Neural cell (in vitro differentiated cells): ENCODE results near the gene DDTL.

ENCODE experiments used
- CTCF ChIP-seq: fragments of 450-650 bp; IDR thresholded peaks from 2 replicates; pipeline ENCODE4 v1.5.1; 2014; ENCODE audit warnings: antibody characterized with exemption, mild to moderate bottlenecking, moderate library complexity; ENCODE audit not compliant: poor library complexity, severe bottlenecking
- EP300 ChIP-seq: fragments of 450-650 bp; conservative IDR thresholded peaks from 2 replicates; pipeline ENCODE4 v1.6.1; 2014; ENCODE audit warnings: antibody characterized with exemption, mild to moderate bottlenecking, moderate library complexity; ENCODE audit not compliant: poor library complexity, severe bottlenecking
- EZH2 ChIP-seq: fragments of 200-600, 300-800 bp; shearing (Covaris generic), sonication (generic); IDR thresholded peaks from 2 replicates; pipeline ENCODE4 v1.6.1; 2014; ENCODE audit warnings: antibody characterized with exemption, low read length, borderline replicate concordance, mild to moderate bottlenecking; ENCODE audit not compliant: insufficient read depth, poor library complexity, severe bottlenecking
- MXI1 ChIP-seq: fragments of 450-650 bp; conservative IDR thresholded peaks from 2 replicates; pipeline ENCODE4 v1.6.1; 2014; ENCODE audit warnings: antibody characterized with exemption, mild to moderate bottlenecking; ENCODE audit not compliant: poor library complexity, severe bottlenecking
- POLR2AphosphoS5 ChIP-seq: IDR thresholded peaks from 2 replicates; pipeline ENCODE4 v1.6.1; 2012
- RAD21 ChIP-seq: fragments of 450-650 bp; conservative IDR thresholded peaks from 2 replicates; pipeline ENCODE4 v1.6.1; 2014; ENCODE audit warnings: antibody characterized with exemption, mild to moderate bottlenecking, moderate library complexity
- REST ChIP-seq: IDR thresholded peaks from 2 replicates; pipeline ENCODE4 v1.6.1; 2012; ENCODE audit warnings: borderline replicate concordance
- SMC3 ChIP-seq: fragments of 450-650 bp; conservative IDR thresholded peaks from 2 replicates; pipeline ENCODE4 v1.6.1; 2014; ENCODE audit warnings: antibody characterized with exemption, mild to moderate bottlenecking, moderate library complexity; ENCODE audit not compliant: poor library complexity
- TAF1 ChIP-seq: IDR thresholded peaks from 2 replicates; pipeline ENCODE4 v1.6.1; 2012; ENCODE audit warnings: low read depth

GRCh38 chr22:23997092-23997491 lies 30.4 kb downstream of the DDTL start:
- TF ChIP-seq CTCF: no peak
- no peak for TF ChIP-seq EP300
- TF ChIP-seq RAD21: no peak
- no peak for TF ChIP-seq POLR2AphosphoS5
- no peak for TF ChIP-seq REST
- no peak for TF ChIP-seq TAF1
- no peak for TF ChIP-seq EZH2
- no peak for TF ChIP-seq SMC3
- TF ChIP-seq MXI1: no peak
